ENCODE results near the gene ALG2.

Gene ALG2, protein sequence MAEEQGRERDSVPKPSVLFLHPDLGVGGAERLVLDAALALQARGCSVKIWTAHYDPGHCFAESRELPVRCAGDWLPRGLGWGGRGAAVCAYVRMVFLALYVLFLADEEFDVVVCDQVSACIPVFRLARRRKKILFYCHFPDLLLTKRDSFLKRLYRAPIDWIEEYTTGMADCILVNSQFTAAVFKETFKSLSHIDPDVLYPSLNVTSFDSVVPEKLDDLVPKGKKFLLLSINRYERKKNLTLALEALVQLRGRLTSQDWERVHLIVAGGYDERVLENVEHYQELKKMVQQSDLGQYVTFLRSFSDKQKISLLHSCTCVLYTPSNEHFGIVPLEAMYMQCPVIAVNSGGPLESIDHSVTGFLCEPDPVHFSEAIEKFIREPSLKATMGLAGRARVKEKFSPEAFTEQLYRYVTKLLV

DNA sequence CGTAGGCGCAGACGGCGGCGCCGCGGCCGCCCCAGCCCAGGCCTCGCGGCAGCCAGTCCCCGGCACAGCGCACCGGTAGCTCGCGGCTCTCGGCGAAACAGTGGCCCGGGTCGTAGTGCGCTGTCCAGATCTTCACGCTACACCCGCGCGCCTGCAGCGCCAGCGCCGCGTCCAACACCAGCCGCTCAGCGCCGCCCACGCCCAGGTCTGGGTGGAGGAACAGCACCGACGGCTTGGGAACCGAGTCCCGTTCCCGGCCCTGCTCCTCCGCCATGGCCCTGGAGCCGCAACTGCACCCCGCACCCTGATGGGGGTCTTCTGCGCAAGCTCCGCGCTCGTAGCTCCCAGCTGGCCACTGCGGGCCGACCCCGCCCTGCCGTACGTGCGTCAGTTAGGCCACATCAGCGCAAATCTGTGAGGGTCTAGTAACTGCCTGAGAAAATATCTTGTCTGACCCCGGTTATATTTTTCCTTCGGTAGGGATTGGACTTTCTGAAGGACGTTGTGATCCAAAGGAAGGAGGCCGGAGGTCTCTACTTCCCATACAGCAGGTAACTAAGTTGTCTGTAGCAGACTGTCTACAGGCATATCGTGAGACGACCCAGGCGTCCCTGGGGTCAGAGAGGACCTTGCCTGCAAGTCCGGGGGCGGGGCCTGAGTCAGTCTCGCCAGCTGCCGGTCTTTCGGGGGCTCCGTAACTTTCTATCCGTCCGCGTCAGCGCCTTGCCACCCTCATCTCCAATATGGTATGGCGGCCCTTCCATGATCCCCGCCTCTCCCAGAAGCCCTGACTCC, at the start of gene ALG2, which contains the start of gene SEC61B:
Gene ALG2, minus strand, starts transcription at position 322 of the 795 bp plus-strand sequence. Its CDS starts 48 bp downstream, at position 274.
Gene SEC61B, plus strand, starts transcription at position 662 of the 795 bp plus-strand sequence. Its CDS starts 82 bp downstream, at position 744.
- no peak for TF ChIP-seq ZNF274 (IDR thresholded peaks at IDR 0.05; ENCODE audit: low read depth, low read length)
- H3K4me3 ChIP-seq (ENCODE audit: low read length), result peak within 1 kb of the TSS; percentile 98

DNA sequence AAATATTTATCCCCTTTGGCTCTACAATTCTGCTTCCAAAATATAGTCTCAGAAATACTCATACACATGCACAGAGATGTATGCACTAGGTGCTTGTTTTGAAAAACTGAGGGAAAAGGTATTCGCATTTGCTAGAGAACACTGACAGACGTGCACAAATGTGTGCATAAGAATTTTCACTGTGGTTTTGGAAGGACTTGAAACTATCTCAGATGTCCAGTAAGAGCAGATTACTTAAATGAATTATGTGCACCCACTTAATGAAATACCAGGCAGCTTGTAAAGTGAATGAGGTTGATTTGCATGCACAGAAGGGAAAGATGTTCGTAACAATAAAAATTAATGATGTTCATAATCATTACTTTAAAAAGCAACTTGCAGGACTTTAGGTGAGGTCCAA, 48.7 kb upstream of the ALG2 start:
- TF ChIP-seq ZNF274 (IDR thresholded peaks at IDR 0.05; ENCODE audit: low read depth, low read length), result no peak
- H3K4me3 ChIP-seq (ENCODE audit: low read length), result no peak overlapping the region

DNA sequence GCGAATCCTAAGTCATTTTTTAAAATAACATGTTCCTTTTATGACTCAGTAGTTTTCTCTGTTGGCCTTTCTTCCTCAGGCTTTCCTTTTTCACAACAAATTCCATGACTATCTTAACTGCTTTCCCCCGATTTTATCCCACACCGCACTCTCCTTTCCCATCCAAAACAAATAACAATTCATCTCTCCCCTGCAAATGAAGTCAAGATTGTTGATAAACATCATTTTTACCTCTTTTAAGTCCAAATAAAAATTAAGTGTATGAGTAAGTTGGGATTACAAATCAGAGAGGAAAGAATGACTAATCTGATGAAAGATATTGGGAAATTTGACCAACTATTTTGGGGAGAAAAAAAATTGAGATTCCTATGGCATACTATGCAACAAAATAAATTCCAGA, 47.7 kb upstream of the ALG2 start:
- no peak overlapping the region for H3K4me3 ChIP-seq (ENCODE audit: low read length)
- no peak for TF ChIP-seq ZNF274 (IDR thresholded peaks at IDR 0.05; ENCODE audit: low read depth, low read length)

DNA sequence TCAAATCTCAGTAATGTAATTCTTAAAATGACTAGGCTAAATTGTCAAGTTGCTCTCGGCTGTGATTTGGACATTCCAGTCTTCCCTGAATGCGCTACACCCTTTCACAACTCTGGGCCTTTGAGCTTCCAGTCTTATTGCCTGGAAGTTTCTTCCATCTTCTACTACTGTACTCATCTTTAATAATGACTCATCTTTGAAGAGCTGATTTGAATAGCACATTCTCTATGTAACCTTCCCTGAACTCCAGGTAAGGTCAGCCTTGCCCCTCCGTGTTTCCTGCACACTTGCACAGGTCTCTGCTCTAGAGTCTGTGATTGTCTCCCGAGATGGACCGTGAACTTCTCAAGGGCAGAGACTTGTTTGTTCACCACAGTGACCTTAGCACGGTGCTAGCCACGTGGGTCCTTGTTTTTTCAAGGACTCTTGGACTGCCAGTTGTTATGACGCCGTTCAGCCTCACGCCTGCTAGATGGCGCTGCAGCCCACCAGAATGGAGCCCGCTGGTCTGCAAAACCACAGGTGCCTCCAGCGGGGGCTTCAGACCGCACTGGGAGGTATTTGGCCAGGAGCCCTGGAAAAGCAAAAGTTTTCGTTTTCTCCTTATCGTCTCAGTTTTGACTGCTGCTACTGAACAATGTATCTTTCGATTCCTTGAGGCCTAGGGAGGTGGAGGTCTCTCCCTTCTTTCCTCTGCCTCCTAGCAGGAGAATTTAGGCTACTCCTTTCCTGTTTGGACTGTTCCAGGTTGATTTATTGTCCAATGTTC, 44.7 kb upstream of the ALG2 start:
- H3K4me3 ChIP-seq (ENCODE audit: low read length), result no peak overlapping the region; the same call in 1 of the 2 replicates

DNA sequence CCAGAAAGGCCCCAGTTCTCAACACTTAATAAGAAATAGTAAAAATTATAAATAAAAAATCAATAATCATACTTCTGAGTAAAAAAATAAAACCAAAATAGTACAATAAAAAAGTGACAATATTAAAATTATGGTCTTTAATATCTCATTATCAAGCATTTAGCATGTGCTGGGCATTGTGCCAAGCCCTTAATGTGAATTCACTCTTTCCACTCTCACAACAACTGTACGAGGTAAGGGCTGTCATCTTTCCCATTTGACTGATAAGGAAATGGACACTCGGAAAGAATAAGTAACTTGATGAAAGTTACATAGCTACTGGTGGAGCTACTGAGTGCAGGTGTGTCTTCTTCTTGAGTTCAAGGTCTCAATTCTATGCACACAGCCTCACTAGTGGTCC, 43.9 kb upstream of the ALG2 start:
- H3K4me3 ChIP-seq (ENCODE audit: low read length), result no peak overlapping the region
- TF ChIP-seq ZNF274 (IDR thresholded peaks at IDR 0.05; ENCODE audit: low read depth, low read length), result no peak

More for the DNA sequence above, 44.7 kb upstream of the ALG2 start:
- no peak for TF ChIP-seq ZNF274 (IDR thresholded peaks at IDR 0.05; ENCODE audit: low read depth, low read length)

DNA sequence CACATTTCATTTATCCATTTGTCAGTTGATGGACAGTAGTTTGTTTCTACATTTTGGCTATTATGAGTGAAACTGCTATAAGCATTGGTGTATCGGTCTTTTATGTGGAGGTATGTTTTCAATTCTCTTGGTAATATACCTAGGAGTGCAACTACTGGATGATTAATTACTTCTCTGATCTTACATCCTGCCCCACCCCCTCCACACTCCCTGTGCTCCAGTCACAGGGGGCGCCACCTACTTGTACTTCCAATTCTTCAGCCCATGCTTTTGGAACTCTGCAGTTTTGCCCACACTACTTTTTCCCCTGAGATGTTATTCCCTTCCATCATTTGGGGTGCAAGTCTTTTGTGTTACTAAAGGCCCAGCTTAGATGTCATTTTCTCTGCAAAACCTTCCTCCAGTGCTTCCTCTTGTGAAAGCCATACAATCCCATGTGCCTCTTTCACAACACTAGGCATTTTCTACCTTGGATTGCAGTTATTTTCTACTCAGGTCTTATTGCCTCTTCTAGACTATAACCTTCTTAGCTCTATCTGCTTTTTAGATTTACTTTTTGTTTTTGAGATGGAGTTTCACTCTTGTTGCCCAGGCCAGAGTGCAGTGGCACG, 42.4 kb upstream of the ALG2 start:
- no peak for TF ChIP-seq ZNF274 (IDR thresholded peaks at IDR 0.05; ENCODE audit: low read depth, low read length)
- no peak overlapping the region for H3K4me3 ChIP-seq (ENCODE audit: low read length)

DNA sequence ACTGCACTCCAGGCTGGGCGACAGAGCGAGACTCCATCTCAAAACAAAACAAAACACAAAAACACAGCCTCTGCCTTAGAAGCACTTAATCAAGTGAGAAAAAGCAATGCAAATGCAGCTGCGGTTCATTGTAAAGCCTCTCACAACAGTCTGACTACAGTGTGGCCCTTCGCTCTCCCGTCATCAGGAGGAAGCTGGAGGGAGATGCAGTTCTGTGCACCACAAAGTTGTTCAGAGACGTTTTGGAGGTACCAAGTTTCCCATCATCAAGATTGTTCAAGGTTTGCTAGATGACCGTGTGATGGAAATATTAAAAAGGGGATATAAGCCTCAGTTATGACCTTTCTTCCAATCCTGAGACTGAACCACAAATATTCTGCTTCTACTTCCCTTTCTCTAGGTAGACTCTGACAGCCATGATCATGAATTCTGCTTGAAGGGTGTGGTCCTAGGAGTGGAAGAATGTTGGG, 41.2 kb upstream of the ALG2 start:
- TF ChIP-seq ZNF274 (IDR thresholded peaks at IDR 0.05; ENCODE audit: low read depth, low read length), result no peak
- H3K4me3 ChIP-seq (ENCODE audit: low read length), result no peak overlapping the region

DNA sequence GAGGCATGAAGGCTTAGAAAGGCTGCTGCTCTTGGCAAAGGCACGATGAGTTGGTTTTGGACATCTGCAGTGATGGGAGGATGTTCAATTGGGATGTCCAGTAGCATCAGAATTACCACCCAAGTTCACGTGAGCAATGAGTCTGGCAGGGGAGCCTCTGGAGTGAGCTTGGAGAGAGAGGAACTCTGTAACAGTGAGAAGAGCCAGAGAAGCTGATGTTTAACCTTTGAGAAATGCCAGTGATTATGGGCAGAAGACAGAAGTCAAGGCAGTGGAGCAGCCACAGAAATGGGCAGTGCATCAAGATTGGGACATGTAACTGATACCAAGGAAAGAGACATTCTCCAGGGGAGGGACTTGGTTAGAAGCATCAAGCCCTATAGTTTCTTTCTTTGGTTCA, 40.2 kb upstream of the ALG2 start:
- H3K4me3 ChIP-seq (ENCODE audit: low read length), result no peak overlapping the region
- TF ChIP-seq ZNF274 (IDR thresholded peaks at IDR 0.05; ENCODE audit: low read depth, low read length), result no peak

DNA sequence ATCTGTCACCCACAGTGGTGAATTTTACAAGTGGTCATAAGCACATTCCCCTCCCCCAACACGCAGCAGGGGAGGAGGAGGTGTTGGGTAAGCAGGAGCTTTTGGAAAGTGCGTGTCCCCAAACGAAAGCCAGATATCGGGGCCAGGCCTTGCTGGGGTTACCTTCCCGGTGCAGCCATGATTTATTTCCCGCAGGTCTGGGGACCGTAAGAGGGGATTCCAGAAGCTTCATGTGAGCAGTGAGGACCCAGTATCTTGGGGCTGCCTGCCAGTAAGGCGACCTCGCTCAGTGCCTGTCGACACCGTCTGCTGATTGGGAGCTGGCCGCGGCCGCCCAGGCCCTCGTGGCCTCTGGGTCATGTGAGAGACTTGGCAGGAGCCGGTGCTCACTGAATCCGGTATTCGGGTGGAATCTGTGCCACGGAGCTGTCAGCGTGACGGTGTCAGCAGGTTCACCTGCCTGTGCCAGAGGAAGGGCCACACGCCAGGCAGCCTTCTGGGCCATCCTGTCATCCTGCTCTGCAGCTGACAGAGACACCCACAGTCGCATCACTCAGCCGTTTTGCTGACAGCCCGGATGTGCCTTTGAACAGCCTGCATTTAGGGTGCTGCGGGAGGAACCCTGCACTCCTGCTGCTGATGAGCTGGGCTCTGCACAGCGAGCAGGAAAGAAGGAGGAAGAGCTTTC, 37.6 kb upstream of the ALG2 start:
- H3K4me3 ChIP-seq (ENCODE audit: low read length), result no peak overlapping the region; the same call in 1 of the 2 replicates
- TF ChIP-seq ZNF274 (IDR thresholded peaks at IDR 0.05; ENCODE audit: low read depth, low read length), result no peak

DNA sequence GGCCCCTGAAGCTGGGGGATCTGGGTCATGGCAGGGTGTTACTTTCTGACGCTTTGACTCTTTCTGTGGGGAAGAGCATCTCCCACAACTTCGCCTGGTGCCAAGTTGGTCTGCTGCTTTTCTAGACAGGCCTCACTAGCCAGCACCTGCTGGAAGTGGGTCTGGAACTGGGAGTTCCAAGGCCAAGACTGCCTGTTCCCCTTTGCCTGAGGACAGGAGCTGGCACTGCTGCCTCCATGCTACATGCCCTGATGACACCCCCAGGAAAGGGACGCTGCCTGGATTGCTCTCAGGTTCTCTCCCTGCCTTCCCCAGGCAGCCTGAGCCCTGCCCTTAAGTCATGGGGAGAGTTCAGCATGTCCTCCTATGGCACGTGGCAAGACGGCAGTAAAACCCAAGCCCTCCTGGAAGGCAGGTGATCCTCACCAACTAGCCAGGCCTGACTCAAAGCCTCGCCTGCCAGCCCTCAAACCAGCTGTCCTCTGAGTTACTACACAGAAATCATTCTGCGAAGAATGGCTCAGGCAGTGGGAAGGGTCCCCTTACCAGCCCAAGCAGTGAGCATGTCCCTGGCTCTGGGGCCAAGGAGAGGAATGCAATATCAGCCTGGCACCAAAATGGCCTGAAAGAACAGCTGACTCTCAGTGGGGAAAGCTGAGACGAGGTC, 36.1 kb upstream of the ALG2 start:
- no peak for TF ChIP-seq ZNF274 (IDR thresholded peaks at IDR 0.05; ENCODE audit: low read depth, low read length)

DNA sequence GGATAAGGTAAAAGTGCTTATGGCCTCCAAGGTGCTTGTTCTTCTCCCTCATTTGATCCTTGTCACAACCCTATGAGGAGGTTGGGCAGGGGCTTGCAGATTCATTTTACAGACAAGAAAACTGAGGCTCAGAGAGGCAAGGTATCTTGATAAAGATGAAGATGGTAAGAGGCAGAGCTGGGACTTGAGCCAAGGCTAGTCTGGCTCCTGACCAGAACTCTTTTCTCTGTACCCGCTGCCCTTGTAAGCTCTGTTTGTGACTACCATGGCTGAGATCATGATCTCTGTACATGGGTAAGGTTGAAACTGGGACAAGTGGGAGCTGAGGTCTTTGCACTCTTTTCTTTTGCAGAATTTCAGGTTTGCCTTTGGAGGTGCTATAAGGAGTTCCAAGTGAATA, 33.9 kb upstream of the ALG2 start:
- no peak for TF ChIP-seq ZNF274 (IDR thresholded peaks at IDR 0.05; ENCODE audit: low read depth, low read length)

More for the DNA sequence above, 36.1 kb upstream of the ALG2 start:
- H3K4me3 ChIP-seq (ENCODE audit: low read length), result no peak overlapping the region

DNA sequence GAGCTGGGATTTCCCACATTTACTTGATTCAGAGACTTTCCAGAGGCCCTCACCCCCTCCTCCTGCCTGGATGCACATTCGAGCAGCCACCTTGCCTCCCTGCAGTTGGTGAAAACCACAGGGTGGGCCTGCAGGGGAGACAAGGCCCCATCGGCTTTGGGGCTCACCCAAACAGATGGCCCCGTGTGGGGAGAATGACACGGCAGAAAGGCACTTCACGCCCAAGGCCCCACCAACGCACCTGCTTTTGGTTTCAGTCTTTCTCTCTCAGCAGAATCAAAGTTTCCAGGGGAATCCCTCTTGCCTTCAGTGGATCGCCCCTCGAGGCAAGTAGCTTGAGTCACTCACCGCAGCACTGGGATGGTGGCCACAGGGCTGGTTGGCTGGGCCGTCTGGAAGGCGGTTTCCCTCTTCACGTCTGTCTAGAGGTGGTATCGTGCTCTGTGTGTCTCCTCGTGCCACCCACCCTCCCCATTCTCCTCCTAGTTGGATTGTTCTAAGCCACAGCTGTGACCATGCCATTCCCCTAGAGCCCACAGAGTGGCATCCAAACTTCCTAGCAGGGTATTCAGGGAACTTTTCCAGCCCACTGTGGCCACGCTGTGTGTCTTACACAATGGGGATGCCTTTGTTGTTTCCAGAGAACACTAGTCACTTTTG, 32.2 kb upstream of the ALG2 start:
- TF ChIP-seq ZNF274 (IDR thresholded peaks at IDR 0.05; ENCODE audit: low read depth, low read length), result no peak

More for the DNA sequence above, 33.9 kb upstream of the ALG2 start:
- H3K4me3 ChIP-seq (ENCODE audit: low read length), result no peak overlapping the region

More for the DNA sequence above, 32.2 kb upstream of the ALG2 start:
- peak overlapping the region; percentile 53; the same call in 1 of the 2 replicates for H3K4me3 ChIP-seq (ENCODE audit: low read length)
